Measurements from ENCODE around the gene GATA1.
A peak's percentile ranks its signal among the peaks of the same experiment; 100 is the strongest.
"Not testable (repeated sequence)": the region's sequence is repeated elsewhere in the genome, so short reads cannot be mapped to it uniquely, and the experiment has no call there.

GATA1 gene

GRCh38 chrX:48814722-48815121 is 28.3 kb downstream of the GATA1 start:
- DNase-seq (ENCODE audit: low read depth) = no peak

- DNase-seq (ENCODE audit: low read depth) = no peak
Measured at GRCh38 chrX:48815266-48815665, 28.9 kb downstream of the GATA1 start.

GRCh38 chrX:48816014-48816810 is 29.8 kb downstream of the GATA1 start:
- DNase-seq (ENCODE audit: low read depth) = no peak

- DNase-seq (ENCODE audit: low read depth) = no peak
Measured at GRCh38 chrX:48818098-48818497, 31.7 kb downstream of the GATA1 start.

- no peak for DNase-seq (ENCODE audit: low read depth)
Measured at GRCh38 chrX:48818866-48819265, 32.5 kb downstream of the GATA1 start.

GRCh38 chrX:48819394-48819793 is 33.0 kb downstream of the GATA1 start:
- DNase-seq (ENCODE audit: low read depth) = not testable (repeated sequence)

GRCh38 chrX:48823053-48823452 is 36.7 kb downstream of the GATA1 start:
- DNase-seq (ENCODE audit: low read depth) = no peak

- DNase-seq (ENCODE audit: low read depth) = no peak
Measured at GRCh38 chrX:48824066-48824465, 37.7 kb downstream of the GATA1 start.

GRCh38 chrX:48826135-48826875 is 39.9 kb downstream of the GATA1 start, which contains the start of gene ERAS:
TSS of gene ERAS (plus strand) at chrX:48826513. CDS start at chrX:48829124, 2,611 bp downstream.
- DNase-seq (ENCODE audit: low read depth) = no peak

GRCh38 chrX:48826876-48827653 is 40.7 kb downstream of the GATA1 start:
- DNase-seq (ENCODE audit: low read depth) = no peak

- no peak for DNase-seq (ENCODE audit: low read depth)
Measured at GRCh38 chrX:48827654-48827968, 41.2 kb downstream of the GATA1 start.

- DNase-seq (ENCODE audit: low read depth) = no peak
Measured at GRCh38 chrX:48829016-48829735, 42.8 kb downstream of the GATA1 start.

- no peak for DNase-seq (ENCODE audit: low read depth)
Measured at GRCh38 chrX:48831136-48831908, 44.9 kb downstream of the GATA1 start.

GRCh38 chrX:48831909-48832291 is 45.5 kb downstream of the GATA1 start:
- DNase-seq (ENCODE audit: low read depth) = no peak

- no peak for DNase-seq (ENCODE audit: low read depth)
Measured at GRCh38 chrX:48833542-48834138, 47.2 kb downstream of the GATA1 start.

- DNase-seq (ENCODE audit: low read depth) = no peak
Measured at GRCh38 chrX:48834383-48834709, 48.0 kb downstream of the GATA1 start.

- peak; percentile 37 for DNase-seq (ENCODE audit: low read depth)
Measured at GRCh38 chrX:48835524-48836329, 49.3 kb downstream of the GATA1 start, which contains the start of gene PCSK1N. TSS of gene PCSK1N (minus strand) at chrX:48835610. CDS start at chrX:48835532, 78 bp downstream.

GRCh38 chrX:48839686-48840085 is 53.3 kb downstream of the GATA1 start:
- no peak for DNase-seq (ENCODE audit: low read depth)
